NCI-H460 (cell line): ENCODE measurements around the gene FGF11. TPM values are rescaled to one million over a fixed set of nuclear protein-coding genes. Genes with fewer than 3 reads are reported as not detected.
"Not testable (repeated sequence)": the region's sequence is repeated elsewhere in the genome, so short reads cannot be mapped to it uniquely, and the experiment has no call there.

Experiments
- DNase-seq: peaks from one replicate; pipeline ENCODE4 v3.0.0-alpha.2; 2016; ENCODE audit warnings: low read depth; ENCODE audit errors: extremely low read depth
- total RNA-seq: library from RNA; depleted of rRNA; stranded (reverse); fragments of >200 nt; shearing (Covaris generic); gene quantifications from 2 replicates; pipeline ENCODE4 v1.2.3, GENCODE V29; 2014

Gene FGF11
- total RNA-seq, 1 experiment from 2014 or later = 1.2 TPM

GRCh38 chr17:7445619-7445968 is 6.3 kb downstream of the FGF11 start:
- no peak for DNase-seq

DNA sequence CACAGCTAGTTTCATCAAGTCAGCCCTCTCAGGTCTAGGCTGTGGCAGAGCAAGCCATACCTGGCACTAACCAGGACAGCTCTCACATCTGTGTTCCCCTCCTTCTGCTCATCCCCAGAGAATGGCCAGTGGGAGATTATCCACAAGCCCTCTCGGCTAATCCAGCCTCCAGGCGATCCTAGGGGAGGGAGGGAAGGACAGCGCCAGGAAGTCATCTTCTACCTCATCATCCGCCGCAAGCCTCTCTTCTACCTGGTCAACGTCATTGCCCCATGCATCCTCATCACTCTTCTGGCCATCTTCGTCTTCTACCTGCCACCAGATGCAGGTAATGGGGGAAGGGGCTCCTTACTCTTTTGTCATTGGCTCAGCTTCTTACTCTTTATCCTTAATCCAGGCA is 9.1 kb downstream of the FGF11 start:
- DNase-seq = no peak

- no peak for DNase-seq
Observed at GRCh38 chr17:7459961-7460545, 20.7 kb downstream of the FGF11 start.

- DNase-seq = no peak
Observed at GRCh38 chr17:7460850-7461660, 21.7 kb downstream of the FGF11 start.

DNA sequence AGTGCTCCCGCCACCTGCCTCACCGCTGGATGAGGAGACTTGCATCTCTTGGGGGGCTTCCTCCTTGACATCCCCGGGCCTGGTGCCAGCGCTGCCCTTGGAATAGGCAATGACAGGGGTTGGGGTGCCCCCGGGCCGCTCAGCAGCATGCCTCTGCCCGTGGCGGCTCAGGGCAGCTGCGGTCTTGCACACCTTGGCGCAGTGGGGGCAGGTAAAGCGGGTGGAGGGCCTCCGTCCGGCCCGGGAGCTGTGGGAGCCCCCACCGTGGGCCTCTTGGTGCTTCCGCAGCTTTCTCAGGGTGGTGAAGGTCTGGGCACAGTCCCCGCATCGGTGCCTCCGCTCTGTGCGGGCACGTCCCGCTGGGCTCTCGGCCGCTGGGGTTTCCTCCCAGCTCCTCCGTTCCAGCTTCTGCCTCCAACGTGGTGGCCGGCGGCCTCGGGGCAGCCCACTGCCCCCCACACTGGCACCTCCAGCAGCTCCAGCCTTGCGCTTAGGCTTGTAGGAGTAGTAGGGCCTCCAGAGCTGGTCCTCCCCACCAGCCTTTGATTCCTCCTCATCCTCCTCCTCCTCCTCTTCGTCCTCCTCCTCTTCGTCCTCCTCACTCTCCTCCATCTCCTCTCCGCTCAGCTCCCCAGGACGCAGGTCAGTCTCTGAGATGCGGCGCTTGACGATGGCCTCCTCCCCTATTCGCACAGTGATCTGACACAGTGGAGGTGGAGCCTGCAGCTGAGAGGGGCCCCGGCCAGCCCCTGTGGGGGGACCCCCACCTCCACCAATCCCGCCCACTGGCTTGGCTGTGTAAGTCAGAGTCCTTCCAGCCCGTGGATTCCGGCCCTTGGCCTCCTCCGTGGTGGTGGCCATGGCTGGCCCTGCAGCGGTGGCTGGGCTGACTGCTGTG is 23.4 kb downstream of the FGF11 start:
- no peak for DNase-seq

DNA sequence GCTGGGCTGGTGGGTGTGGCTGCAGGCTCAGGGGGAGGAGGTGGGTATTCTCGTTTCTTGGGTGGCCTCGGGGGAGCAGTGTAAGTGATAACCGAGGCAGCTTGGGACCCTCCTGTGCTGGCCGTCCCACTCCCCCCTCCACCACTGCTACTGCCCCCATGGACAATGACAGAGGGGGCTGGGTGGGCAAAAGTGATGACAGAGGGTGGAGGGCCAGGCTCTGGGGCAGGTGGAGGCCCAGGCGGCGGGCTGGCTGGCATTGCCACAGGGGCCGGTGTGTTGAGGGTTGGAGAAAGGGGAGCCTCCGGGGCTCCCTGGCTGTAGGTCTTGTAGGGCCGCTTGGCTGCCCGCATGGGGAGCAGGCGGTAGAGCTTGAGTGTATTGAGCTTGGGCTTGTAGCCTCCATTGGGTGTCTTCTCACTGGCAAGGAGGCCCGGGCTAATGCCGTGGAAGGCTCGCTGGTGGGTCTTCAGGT is 24.1 kb downstream of the FGF11 start:
- no peak for DNase-seq

DNA sequence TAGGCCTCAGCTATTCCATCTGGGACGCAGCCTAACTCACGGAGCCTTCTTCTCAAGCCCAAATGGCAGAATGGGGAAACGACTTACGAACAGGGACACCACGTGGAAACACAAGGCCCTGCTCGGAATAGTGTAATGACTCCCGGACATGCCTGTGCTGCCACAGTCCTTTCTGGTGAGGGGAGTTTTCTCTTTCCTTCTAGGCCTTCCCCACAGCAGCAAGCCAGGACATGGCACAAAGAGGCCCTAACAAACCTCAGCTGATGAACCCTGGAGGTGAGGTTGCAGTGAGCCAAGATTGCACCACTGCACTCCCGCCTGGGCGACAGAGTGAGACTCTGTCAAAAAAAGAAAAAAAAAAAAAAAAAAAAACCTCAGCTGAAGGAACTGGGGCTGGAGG is 24.8 kb downstream of the FGF11 start:
- DNase-seq = no peak

DNA sequence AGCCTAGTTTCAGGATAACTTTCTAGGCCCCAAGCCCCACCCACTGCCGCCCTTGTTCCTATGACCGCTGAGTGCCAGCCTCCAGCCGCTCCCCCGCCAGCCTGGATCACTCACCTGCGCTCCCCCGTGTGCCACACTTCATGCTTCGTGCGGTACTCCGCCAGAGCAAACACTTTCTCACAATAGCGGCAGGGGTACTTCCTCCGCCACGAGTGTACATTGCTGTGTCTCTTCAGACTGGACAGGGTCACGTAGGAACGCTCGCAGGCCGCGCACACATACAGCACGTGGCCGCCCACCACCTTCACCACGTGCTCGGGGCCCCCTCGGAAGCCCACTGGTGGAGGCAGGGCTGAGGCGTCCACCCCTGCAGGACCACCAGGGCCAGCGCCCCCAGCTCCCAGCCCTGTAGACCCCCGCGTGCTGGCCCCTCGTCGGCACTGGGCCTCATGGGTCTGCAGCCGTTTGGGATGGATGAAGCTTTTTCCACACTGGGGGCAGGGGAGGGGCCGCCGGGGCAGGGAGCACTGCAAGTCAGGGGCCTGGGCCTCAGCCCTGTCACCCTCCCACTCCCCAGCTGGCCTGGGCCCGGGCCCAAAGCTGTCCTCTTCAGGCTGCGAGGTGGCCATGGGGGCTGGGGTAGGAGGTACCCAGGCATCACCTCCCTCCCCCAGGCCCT is 26.4 kb downstream of the FGF11 start:
- no peak for DNase-seq

DNA sequence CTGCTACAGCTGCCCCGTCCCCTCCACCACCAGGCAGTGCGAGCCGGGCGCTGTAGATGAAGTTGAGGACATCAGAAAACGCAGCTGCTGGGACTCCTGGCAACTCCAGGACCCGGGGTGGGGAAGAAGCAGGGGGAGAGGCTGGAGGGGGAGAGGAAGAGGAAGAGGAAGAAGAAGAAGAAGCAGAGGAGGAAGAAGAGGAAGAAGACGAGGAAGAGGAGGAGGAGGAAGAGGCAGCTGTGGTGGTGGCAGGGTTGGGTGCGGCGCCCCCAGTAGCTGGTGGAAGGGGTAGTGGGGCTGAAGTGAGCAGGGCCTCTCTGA is 27.0 kb downstream of the FGF11 start:
- DNase-seq = no peak

DNA sequence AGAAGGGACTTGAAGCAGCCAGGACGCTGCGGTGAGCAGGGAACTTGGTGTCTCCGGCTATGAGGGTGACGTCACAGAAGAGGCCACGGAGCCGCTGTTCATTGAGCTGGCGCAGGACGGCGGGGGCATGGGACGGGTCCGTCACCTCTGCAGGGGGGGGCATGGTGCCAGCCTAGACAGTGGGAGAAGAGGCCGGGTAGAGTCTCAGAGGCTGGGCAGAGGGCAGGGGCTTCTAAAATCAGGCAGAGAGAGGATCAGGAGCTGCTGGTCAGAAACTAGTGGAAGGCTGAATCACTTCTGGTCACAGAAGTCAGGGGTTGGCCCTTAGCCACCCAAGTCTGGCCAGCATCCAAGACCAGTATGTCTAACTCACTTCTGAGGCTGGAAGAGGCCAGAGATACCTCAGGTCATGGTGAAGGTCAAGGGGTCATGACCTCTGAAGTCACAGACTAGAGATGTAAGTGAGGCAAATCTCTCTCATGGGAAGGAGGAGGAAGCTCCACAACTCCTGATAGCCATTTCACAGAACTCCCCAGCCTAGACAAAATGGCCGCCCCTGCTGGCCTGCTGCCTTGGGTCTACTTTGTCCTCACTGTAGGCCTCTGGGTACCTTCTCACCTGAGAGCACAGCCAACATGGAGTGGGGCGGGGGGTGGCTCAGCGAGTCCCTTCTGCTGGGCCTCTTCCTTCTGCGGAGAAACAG is 27.5 kb downstream of the FGF11 start:
- DNase-seq = no peak

GRCh38 chr17:7467498-7467897 is 28.2 kb downstream of the FGF11 start:
- no peak for DNase-seq

- no peak for DNase-seq
Observed at GRCh38 chr17:7468290-7468689, 29.0 kb downstream of the FGF11 start.

DNA sequence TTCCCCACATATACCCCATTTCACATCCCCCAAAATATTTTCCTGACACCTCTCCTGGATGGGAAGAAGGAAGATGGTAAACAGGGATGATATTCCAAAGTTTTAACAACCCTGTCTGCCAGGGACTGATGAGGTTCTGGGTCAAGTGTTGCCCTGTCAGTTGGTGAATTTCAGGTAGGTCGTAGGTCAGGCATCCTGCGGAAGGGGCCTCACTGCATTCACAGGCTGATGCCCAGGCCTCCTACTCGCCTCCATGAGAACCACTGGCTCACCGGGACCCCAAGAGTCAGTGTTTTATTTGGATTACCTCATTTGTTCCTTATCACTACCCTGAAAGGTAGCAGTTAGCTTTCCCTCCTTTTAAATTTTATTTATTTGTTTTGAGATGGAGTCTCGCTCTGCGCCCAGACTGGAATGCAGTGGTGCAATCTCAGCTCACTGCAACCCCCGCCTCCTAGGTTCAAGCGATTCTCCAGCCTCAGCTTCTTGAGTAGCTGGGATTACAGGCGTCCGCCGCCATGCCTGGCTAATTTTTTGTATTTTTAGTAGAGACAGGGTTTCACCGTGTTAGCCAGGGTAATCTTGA is 29.6 kb downstream of the FGF11 start:
- no peak for DNase-seq

- not testable (repeated sequence) for DNase-seq
Observed at GRCh38 chr17:7469843-7470242, 30.5 kb downstream of the FGF11 start.

DNA sequence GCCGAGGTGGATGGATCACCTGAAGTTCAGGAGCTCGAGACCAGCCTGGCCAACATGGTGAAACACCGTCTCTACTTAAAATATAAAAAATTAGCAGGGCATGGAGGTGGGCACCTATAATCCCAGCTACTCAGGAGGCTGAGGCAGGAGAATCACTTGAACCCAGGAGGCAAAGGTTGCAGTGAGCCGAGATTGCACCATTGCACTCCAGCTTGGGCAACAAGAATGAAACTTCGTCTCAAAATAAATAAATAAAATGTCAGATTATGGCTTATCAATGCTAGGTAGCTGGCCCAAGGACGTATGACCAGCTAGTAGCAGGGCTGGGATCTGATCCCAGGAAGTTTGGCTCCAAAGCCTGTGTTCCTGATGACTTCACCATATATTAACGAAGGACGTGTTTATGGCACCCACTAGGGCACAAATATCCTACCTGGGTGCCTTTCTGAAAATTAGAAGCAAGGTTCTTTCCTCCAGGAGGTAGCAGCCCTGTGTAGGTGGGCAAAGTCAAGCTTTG is 31.2 kb downstream of the FGF11 start:
- DNase-seq = not testable (repeated sequence)

DNA sequence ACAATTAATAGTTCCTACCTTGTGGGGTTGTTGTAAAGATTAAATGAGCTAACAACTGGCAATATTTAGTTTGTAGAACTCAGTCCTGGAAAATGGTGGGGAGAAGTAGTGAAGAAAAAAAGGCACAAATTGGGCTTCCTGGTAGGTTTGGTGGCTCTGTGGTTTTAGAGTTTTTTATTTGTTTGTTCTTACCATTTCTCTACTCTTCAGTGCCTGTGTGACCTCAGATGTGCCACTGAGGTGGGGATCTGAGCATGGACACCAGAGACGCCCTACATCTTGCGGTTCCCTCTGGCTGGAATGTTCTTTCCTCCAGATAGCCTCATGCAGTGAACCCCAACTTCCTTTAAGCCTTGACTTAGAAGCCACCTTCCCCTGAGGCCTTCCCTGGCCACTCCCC is 32.4 kb downstream of the FGF11 start:
- DNase-seq = no peak

GRCh38 chr17:7474767-7475166 is 35.5 kb downstream of the FGF11 start:
- not testable (repeated sequence) for DNase-seq

DNA sequence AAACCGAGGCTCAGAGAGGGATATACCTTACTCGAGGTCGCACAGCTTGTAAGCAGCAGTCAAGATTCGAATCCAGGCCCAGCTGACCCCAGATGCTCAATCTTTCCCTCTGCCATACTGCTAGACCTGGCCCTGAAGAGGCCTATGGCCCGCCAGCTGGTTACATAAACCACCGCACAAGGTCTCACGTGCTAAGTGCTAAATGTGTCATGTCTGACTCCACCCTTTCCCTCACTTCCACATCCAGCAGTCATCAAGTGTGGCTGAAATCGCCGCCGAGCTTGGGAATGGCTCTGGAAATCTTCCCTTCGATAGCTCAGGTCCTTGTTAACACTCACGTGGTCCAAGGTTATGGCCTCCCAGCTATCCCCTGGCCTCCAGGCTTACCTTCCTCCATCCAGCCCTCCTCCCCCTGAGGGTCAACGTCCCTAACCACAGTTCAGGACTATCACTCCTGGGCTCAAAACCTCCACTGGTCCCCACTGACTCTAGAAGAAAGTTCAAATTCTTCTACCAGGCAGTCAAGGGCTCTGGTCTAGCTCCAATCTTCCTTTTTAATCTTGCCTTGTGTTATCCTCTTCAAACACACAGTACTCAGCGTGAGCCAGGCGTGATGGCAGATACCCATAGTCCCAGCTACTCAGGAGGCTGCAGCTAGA is 36.6 kb downstream of the FGF11 start:
- DNase-seq = no peak

GRCh38 chr17:7476494-7476893 is 37.2 kb downstream of the FGF11 start:
- DNase-seq = no peak
